Fibroblast of lung (primary cell): ENCODE results near the gene C6orf62. TPM values are rescaled to one million over a fixed set of nuclear protein-coding genes. Genes with fewer than 3 reads are reported as not detected.
"Not testable (repeated sequence)": the region's sequence is repeated elsewhere in the genome, so short reads cannot be mapped to it uniquely, and the experiment has no call there.

Experiments used
- DNase-seq, 2 donors: peaks; one replicate each; pipeline versions ENCODE4 v3.0.0 to v3.0.0-alpha.2; 2010; ENCODE audit warnings: low read depth in 2 of 2
- H2AFZ ChIP-seq: 2 replicates; pipeline ENCODE4 v1.5.1; 2012; ENCODE audit warnings: low read length, control low read depth, inconsistent platforms
- H3K27ac ChIP-seq: 2 replicates; pipeline ENCODE4 v1.5.1; 2011; ENCODE audit warnings: low read length, control low read depth; ENCODE audit not compliant: insufficient read depth
- H3K27me3 ChIP-seq: 2 replicates; pipeline ENCODE4 v1.5.1; 2011; ENCODE audit warnings: mild to moderate bottlenecking, low read length; ENCODE audit not compliant: control insufficient read depth, insufficient read depth
- H3K36me3 ChIP-seq: 2 replicates; pipeline ENCODE4 v1.5.1; 2011; ENCODE audit warnings: low read length; ENCODE audit not compliant: control insufficient read depth, insufficient read depth
- H3K4me1 ChIP-seq: 2 replicates; pipeline ENCODE4 v1.5.1; 2011; ENCODE audit warnings: low read length; ENCODE audit not compliant: control insufficient read depth, insufficient read depth; ENCODE audit errors: extremely low read depth
- H3K4me2 ChIP-seq: 2 replicates; pipeline ENCODE4 v1.5.1; 2011; ENCODE audit warnings: low read length, control low read depth; ENCODE audit not compliant: insufficient read depth; ENCODE audit errors: extremely low read depth
- H3K4me3 ChIP-seq, 4 experiments: fragments of 200-600 bp in 1 of 4; sonication (generic) in 1 of 4; replicated peaks in 1 of 4; 2 replicates each; pipeline ENCODE4 v1.5.1; 2011 to 2016; ENCODE audit warnings: low read length in 4 of 4, low read depth in 3 of 4, mild to moderate bottlenecking in 3 of 4, control low read depth in 2 of 4, inconsistent platforms in 1 of 4, mixed read lengths in 1 of 4; ENCODE audit not compliant: insufficient read depth in 1 of 4; ENCODE audit errors: control extremely low read depth in 1 of 4
- H3K79me2 ChIP-seq: 2 replicates; pipeline ENCODE4 v1.5.1; 2012; ENCODE audit warnings: mild to moderate bottlenecking, low read length, inconsistent platforms; ENCODE audit not compliant: control insufficient read depth, insufficient read depth
- H3K9ac ChIP-seq: 2 replicates; pipeline ENCODE4 v1.5.1; 2011; ENCODE audit warnings: mild to moderate bottlenecking, low read length, control low read depth; ENCODE audit not compliant: insufficient read depth
- H3K9me3 ChIP-seq: 2 replicates; pipeline ENCODE4 v1.5.1; 2012; ENCODE audit warnings: low read depth, low read length; ENCODE audit not compliant: control insufficient read depth, insufficient read depth
- H4K20me1 ChIP-seq: 2 replicates; pipeline ENCODE4 v1.5.1; 2011; ENCODE audit warnings: low read length; ENCODE audit not compliant: control insufficient read depth, insufficient read depth; ENCODE audit errors: extremely low read depth
- CTCF ChIP-seq, 2 donors: IDR thresholded peaks in 1 of 2; conservative IDR thresholded peaks in 1 of 2; 1 replicate in 1 of 2; 2 replicates in 1 of 2; pipeline ENCODE4 v1.5.1; 2011 to 2012; ENCODE audit warnings: low read length in 2 of 2, control low read depth in 1 of 2, inconsistent platforms in 1 of 2, low read depth in 1 of 2, mild to moderate bottlenecking in 1 of 2
- EZH2 ChIP-seq: IDR thresholded peaks from 2 replicates; pipeline ENCODE4 v1.5.1; 2012; ENCODE audit warnings: low read length, control low read depth, mild to moderate bottlenecking; ENCODE audit errors: missing control alignments
- polyA plus RNA-seq, 2 donors: library from polyadenylated mRNA; depleted of rRNA in 1 of 2; stranded (reverse) in 1 of 2; unstranded in 1 of 2; fragments of >200 nt; gene quantifications; 2 replicates each; pipeline ENCODE4 v1.2.1, GENCODE V29; 2011 to 2012; ENCODE audit warnings: missing spikeins in 1 of 2
- total RNA-seq: library from RNA; depleted of rRNA; stranded (reverse); fragments of >200 nt; gene quantifications from 2 replicates; pipeline ENCODE4 v1.2.1, GENCODE V29; 2014

C6orf62 gene
- total and polyA plus RNA-seq, 2 donors (not counting 1 experiment from before 2014, with no cell fraction given), result 103 to 147 TPM

- H3K9me3 ChIP-seq, result no peaks in the 10 kb centered on the region
- no peak overlapping the region for H3K4me2 ChIP-seq
- peak overlapping the region; percentile 94 for H3K9ac ChIP-seq
- H3K4me1 ChIP-seq, result no peaks in the 10 kb centered on the region
- H3K27ac ChIP-seq, result peak overlapping the region; percentile 97
- H3K79me2 ChIP-seq, result peaks cover 54% of the 10 kb centered on the region
- H3K36me3 ChIP-seq, result no peaks in the 10 kb centered on the region
- DNase-seq, result peak; percentile 34 to 43
- no peaks in the 10 kb centered on the region for H3K27me3 ChIP-seq
- TF ChIP-seq EZH2 (no peak), CTCF (conservative IDR thresholded peaks at IDR 0.05 in 1 of 2, IDR thresholded peaks at IDR 0.05 in 1 of 2; ENCODE audit: low read depth in 1 of 2, low read length in 2 of 2) (no peak)
- H2AFZ ChIP-seq, result no peak overlapping the region
- H4K20me1 ChIP-seq, result peaks cover 5% of the 10 kb centered on the region
- peak overlapping the region; percentile 61 to 95 (median 91) for H3K4me3 ChIP-seq
These were observed 1.2 kb upstream of the C6orf62 start for GRCh38 chr6:24720131-24720603.

GRCh38 chr6:24718449-24719124 is 367 bp downstream of the C6orf62 start:
- Histone ChIP-seq H3K9ac (peak overlapping the region; percentile 25), H3K79me2 (peaks cover 69% of the 10 kb centered on the region), H3K27ac (peak overlapping the region; percentile 97), H3K4me2 (peak overlapping the region; percentile 93), H3K4me3 (peak overlapping the region; percentile 61 to 95 (median 91)), H4K20me1 (peaks cover 7% of the 10 kb centered on the region), H3K27me3 (no peaks in the 10 kb centered on the region), H3K4me1 (no peaks in the 10 kb centered on the region), H3K9me3 (no peaks in the 10 kb centered on the region), H2AFZ (no peak overlapping the region), H3K36me3 (peaks cover under 1% of the 10 kb centered on the region)
- no peak for DNase-seq
- TF ChIP-seq EZH2, result no peak
- TF ChIP-seq CTCF (conservative IDR thresholded peaks at IDR 0.05 in 1 of 2, IDR thresholded peaks at IDR 0.05 in 1 of 2; ENCODE audit: low read depth in 1 of 2, low read length in 2 of 2), result no peak

- not testable (repeated sequence) for H3K27me3 ChIP-seq, H4K20me1 ChIP-seq, H3K27ac ChIP-seq
These were observed 2.3 kb downstream of the C6orf62 start for GRCh38 chr6:24716602-24717148.

More at GRCh38 chr6:24716602-24717148, 2.3 kb downstream of the C6orf62 start:
- not testable (repeated sequence) for H3K9ac ChIP-seq, H2AFZ ChIP-seq, H3K4me1 ChIP-seq, H3K9me3 ChIP-seq, H3K36me3 ChIP-seq, DNase-seq
- peaks cover 87% of the 10 kb centered on the region for H3K79me2 ChIP-seq
- H3K4me3 ChIP-seq, result peak overlapping the region; percentile 61 to 95 (median 91)
- peak overlapping the region; percentile 93 for H3K4me2 ChIP-seq
